H7 (cell line): ENCODE data around the gene PCDHB15. TPM values are rescaled to one million over a fixed set of nuclear protein-coding genes. Genes with fewer than 3 reads are reported as not detected.
"Not testable (repeated sequence)": the region's sequence is repeated elsewhere in the genome, so short reads cannot be mapped to it uniquely, and the experiment has no call there.

ENCODE experiments used
- DNase-seq: peaks from one replicate; pipeline ENCODE4 v3.0.0; 2012
- H3K27me3 ChIP-seq: 2 replicates; pipeline ENCODE4 v1.6.0; 2011; ENCODE audit warnings: mild to moderate bottlenecking, low read length; ENCODE audit not compliant: control insufficient read depth, insufficient read depth
- H3K36me3 ChIP-seq: replicated peaks from 2 replicates; pipeline ENCODE4 v1.5.1; 2011; ENCODE audit warnings: low read length; ENCODE audit not compliant: control insufficient read depth, insufficient read depth
- H3K4me3 ChIP-seq: 2 replicates; pipeline ENCODE4 v1.5.1; 2011; ENCODE audit warnings: low read depth, mild to moderate bottlenecking, control low read depth, low read length, moderate library complexity; ENCODE audit not compliant: insufficient read depth
- total RNA-seq: library from RNA; depleted of rRNA; stranded (reverse); fragments of >200 nt; shearing (Covaris generic); gene quantifications from 2 replicates; pipeline ENCODE4 v1.2.3, GENCODE V29; 2014

The PCDHB15 gene
- total RNA-seq, 1 experiment from 2014 or later = not detected

- not testable (repeated sequence) for H3K36me3 ChIP-seq, H3K4me3 ChIP-seq, H3K27me3 ChIP-seq, DNase-seq
These were observed 19.8 kb upstream of the PCDHB15 start for GRCh38 chr5:141225421-141225820.

- Histone ChIP-seq H3K4me3 (no peak overlapping the region), H3K36me3 (no peaks in the 10 kb centered on the region), H3K27me3 (no peaks in the 10 kb centered on the region)
- no peak for DNase-seq
These were observed 11.0 kb upstream of the PCDHB15 start for GRCh38 chr5:141234109-141234667.

GRCh38 chr5:141235922-141236321 lies 9.3 kb upstream of the PCDHB15 start:
- not testable (repeated sequence) for DNase-seq, H3K36me3 ChIP-seq, H3K27me3 ChIP-seq, H3K4me3 ChIP-seq

- Histone ChIP-seq H3K4me3 (no peak overlapping the region), H3K27me3 (no peaks in the 10 kb centered on the region), H3K36me3 (no peaks in the 10 kb centered on the region)
- DNase-seq = no peak
These were observed 8.5 kb upstream of the PCDHB15 start for GRCh38 chr5:141236516-141237313.

GRCh38 chr5:141241496-141241895 lies 3.7 kb upstream of the PCDHB15 start:
- DNase-seq = no peak
- Histone ChIP-seq H3K36me3 (no peaks in the 10 kb centered on the region), H3K27me3 (no peaks in the 10 kb centered on the region), H3K4me3 (no peak overlapping the region)

- DNase-seq, H3K4me3 ChIP-seq, H3K27me3 ChIP-seq, H3K36me3 ChIP-seq: not testable (repeated sequence)
These were observed 1.8 kb downstream of the PCDHB15 start for GRCh38 chr5:141246971-141247370.

GRCh38 chr5:141247434-141247833 lies 2.2 kb downstream of the PCDHB15 start:
- not testable (repeated sequence) for H3K4me3 ChIP-seq, H3K36me3 ChIP-seq, DNase-seq, H3K27me3 ChIP-seq

- Histone ChIP-seq H3K27me3 (no peaks in the 10 kb centered on the region), H3K4me3 (no peak overlapping the region), H3K36me3 (no peaks in the 10 kb centered on the region)
- DNase-seq = no peak
These were observed 5.4 kb downstream of the PCDHB15 start for GRCh38 chr5:141250576-141250975.

GRCh38 chr5:141258464-141258863 lies 13.3 kb downstream of the PCDHB15 start:
- no peak for DNase-seq
- Histone ChIP-seq H3K27me3 (no peaks in the 10 kb centered on the region), H3K4me3 (no peak overlapping the region), H3K36me3 (no peaks in the 10 kb centered on the region)

GRCh38 chr5:141258948-141259347 lies 13.8 kb downstream of the PCDHB15 start:
- DNase-seq = no peak
- Histone ChIP-seq H3K36me3 (no peaks in the 10 kb centered on the region), H3K4me3 (no peak overlapping the region), H3K27me3 (no peaks in the 10 kb centered on the region)

GRCh38 chr5:141260458-141261237 lies 15.5 kb downstream of the PCDHB15 start:
- Histone ChIP-seq H3K36me3 (no peaks in the 10 kb centered on the region), H3K27me3 (no peaks in the 10 kb centered on the region), H3K4me3 (no peak overlapping the region)
- DNase-seq = no peak

- H3K36me3 ChIP-seq = no peaks in the 10 kb centered on the region
- DNase-seq = no peak
- H3K4me3 ChIP-seq = no peak overlapping the region
- H3K27me3 ChIP-seq = no peaks in the 10 kb centered on the region
These were observed 16.0 kb downstream of the PCDHB15 start for GRCh38 chr5:141261238-141261546.

- DNase-seq = no peak
- Histone ChIP-seq H3K27me3 (no peaks in the 10 kb centered on the region), H3K4me3 (no peak overlapping the region), H3K36me3 (no peaks in the 10 kb centered on the region)
These were observed 24.0 kb downstream of the PCDHB15 start for GRCh38 chr5:141269195-141269594.

GRCh38 chr5:141272906-141273305 lies 27.7 kb downstream of the PCDHB15 start:
- no peak for DNase-seq
- Histone ChIP-seq H3K36me3 (no peaks in the 10 kb centered on the region), H3K27me3 (no peaks in the 10 kb centered on the region), H3K4me3 (no peak overlapping the region)

GRCh38 chr5:141298376-141298775 lies 53.2 kb downstream of the PCDHB15 start:
- no peaks in the 10 kb centered on the region for H3K27me3 ChIP-seq
- DNase-seq = no peak
- no peak overlapping the region for H3K4me3 ChIP-seq
- H3K36me3 ChIP-seq = no peaks in the 10 kb centered on the region
